K562 (cell line): ENCODE results near the gene CHSY3. TPM values are rescaled to one million over a fixed set of nuclear protein-coding genes. Genes with fewer than 3 reads are reported as not detected.

ENCODE experiments used
- ATAC-seq: fragments of 200-7000 bp; cut with Tn5 transposase; 3 replicates; pipeline ENCODE4 v1.9.1; 2020; ENCODE audit warnings: moderate library complexity
- BruUV-seq: library from RNA; stranded (reverse); fragments of 400-500 nt; replicated peaks from 2 replicates; lab custom pipeline; 2021; lab: Mats Ljungman, UMichigan
- CTCF ChIA-PET: fragments of 300-600 bp; formaldehyde crosslinking; extraction: SDS; loops from one replicate; lab custom pipeline; 2021; ENCODE audit warnings: low intra/inter-chr PET ratio; lab: Yijun Ruan, JAX
- POLR2A ChIA-PET: fragments of 300-600, 350-650 bp; sonication (Branson Sonifier 250); formaldehyde crosslinking; extraction: SDS; loops from one replicate; lab custom pipeline; 2021; ENCODE audit warnings: antibody characterized with exemption, inconsistent platforms; lab: Yijun Ruan, JAX
- DNase-seq, 4 experiments: peaks; one replicate each; pipeline versions ENCODE4 v3.0.0 to v3.0.0-alpha.2; 2011 to 2018; ENCODE audit warnings: low spot score in 3 of 4, mixed read lengths in 3 of 4; ENCODE audit errors: extremely low read depth in 1 of 4
- FAIRE-seq: peaks from 2 replicates; lab custom pipeline; 2011; peaks lifted over from hg19 to GRCh38; lab: Jason Lieb, UNC
- H2AFZ ChIP-seq: 2 replicates; pipeline ENCODE4 v1.6.0; 2011; ENCODE audit warnings: low read depth, low read length, control low read depth, inconsistent platforms
- H3K27ac ChIP-seq: fragments of 200-600 bp; 3 replicates; pipeline ENCODE4 v1.8.0; 2011; ENCODE audit warnings: low read depth, mild to moderate bottlenecking, control low read depth, inconsistent platforms, low read length, moderate library complexity, mixed read lengths; ENCODE audit errors: extremely low read depth
- H3K27me3 ChIP-seq, 2 experiments: fragments of 300-600 bp in 1 of 2; 2 replicates in 1 of 2; 3 replicates in 1 of 2; pipeline versions ENCODE4 v1.6.0 to v1.8.0; 2011; ENCODE audit warnings: inconsistent platforms in 2 of 2, low read length in 2 of 2, mild to moderate bottlenecking in 1 of 2, mixed read lengths in 1 of 2, moderate library complexity in 1 of 2; ENCODE audit not compliant: control insufficient read depth in 2 of 2, insufficient read depth in 2 of 2
- H3K36me3 ChIP-seq: fragments of 300-600 bp; 3 replicates; pipeline ENCODE4 v1.8.0; 2011; ENCODE audit warnings: mild to moderate bottlenecking, low read length, inconsistent platforms; ENCODE audit not compliant: control insufficient read depth, insufficient read depth
- H3K4me1 ChIP-seq, 2 experiments: fragments of 200-600 bp in 1 of 2; replicated peaks in 1 of 2; 2 replicates in 1 of 2; 3 replicates in 1 of 2; pipeline versions ENCODE4 v1.5.1 to v1.8.0; 2011; ENCODE audit warnings: inconsistent platforms in 2 of 2, low read length in 2 of 2, mild to moderate bottlenecking in 1 of 2, mixed read lengths in 1 of 2, moderate library complexity in 1 of 2; ENCODE audit not compliant: control insufficient read depth in 2 of 2, insufficient read depth in 2 of 2
- H3K4me2 ChIP-seq: 2 replicates; pipeline ENCODE4 v1.6.1; 2011; ENCODE audit warnings: low read length, control low read depth, inconsistent platforms, mixed read lengths; ENCODE audit not compliant: insufficient read depth
- H3K4me3 ChIP-seq: fragments of 200-600 bp; sonication (generic), shearing (Covaris generic); 2 replicates; pipeline ENCODE4 v1.5.1; 2016; ENCODE audit warnings: control low read depth, inconsistent platforms
- H3K79me2 ChIP-seq: fragments of 200-600 bp; 3 replicates; pipeline ENCODE4 v1.8.0; 2011; ENCODE audit warnings: low read length, inconsistent platforms; ENCODE audit not compliant: control insufficient read depth, insufficient read depth
- H3K9ac ChIP-seq, 2 experiments: 2 replicates each; pipeline versions ENCODE4 v1.6.0 to v1.6.1; 2011; ENCODE audit warnings: low read depth in 2 of 2, low read length in 2 of 2, control low read depth in 1 of 2, inconsistent platforms in 1 of 2, mild to moderate bottlenecking in 1 of 2, mixed read lengths in 1 of 2; ENCODE audit not compliant: insufficient read depth in 1 of 2
- H3K9me1 ChIP-seq: one replicate; pipeline ENCODE4 v1.6.0; 2011; ENCODE audit warnings: inconsistent platforms, mild to moderate bottlenecking, low read length, moderate library complexity; ENCODE audit not compliant: control insufficient read depth, insufficient read depth
- H3K9me3 ChIP-seq: replicated peaks from 2 replicates; pipeline ENCODE4 v1.5.1; 2011; ENCODE audit warnings: low read depth, low read length, inconsistent platforms; ENCODE audit not compliant: control insufficient read depth, insufficient read depth
- H4K20me1 ChIP-seq: replicated peaks from 2 replicates; pipeline ENCODE4 v1.6.1; 2011; ENCODE audit warnings: low read length, inconsistent platforms, mixed read lengths; ENCODE audit not compliant: control insufficient read depth, insufficient read depth
- C11orf30 ChIP-seq: fragments of 450-650 bp; IDR thresholded peaks from 2 replicates; pipeline ENCODE4 v1.6.1; 2016; ENCODE audit warnings: low read depth, mild to moderate bottlenecking
- EP300 ChIP-seq: IDR thresholded peaks from 2 replicates; pipeline ENCODE4 v1.6.1; 2012; ENCODE audit warnings: low read length, improper control_type of control experiment
- ETS2 ChIP-seq: IDR thresholded peaks from 2 replicates; pipeline ENCODE4 v1.6.1; 2016; ENCODE audit warnings: borderline replicate concordance, missing genetic modification characterization, mild to moderate bottlenecking, moderate library complexity, missing compliant biosample characterization; ENCODE audit not compliant: poor library complexity, severe bottlenecking
- ETV6 ChIP-seq, 3 experiments: fragments of 150-350 bp in 1 of 3; sonication (generic) in 1 of 3; formaldehyde crosslinking in 1 of 3; IDR thresholded peaks; 2 replicates each; pipeline versions ENCODE4 v1.6.1 to v1.8.0; 2014 to 2022; ENCODE audit warnings: borderline replicate concordance in 2 of 3, low read depth in 2 of 3, antibody characterized with exemption in 1 of 3, low read length in 1 of 3, mild to moderate bottlenecking in 1 of 3, missing genetic modification reagents in 1 of 3
- FOSL1 ChIP-seq: fragments of 200-800 bp; sonication (Bioruptor generic); conservative IDR thresholded peaks from 2 replicates; pipeline ENCODE4 v1.6.1; 2016; ENCODE audit warnings: missing genetic modification characterization, missing compliant biosample characterization
- GMEB1 ChIP-seq: fragments of 250-450 bp; sonication (Bioruptor Pico); IDR thresholded peaks from 2 replicates; pipeline ENCODE4 v1.4.0; 2020; ENCODE audit warnings: mild to moderate bottlenecking
- MAFF ChIP-seq: IDR thresholded peaks from 2 replicates; pipeline ENCODE4 v1.6.1; 2012; ENCODE audit warnings: low read length, improper control_type of control experiment
- PML ChIP-seq: IDR thresholded peaks from 2 replicates; pipeline ENCODE4 v1.6.1; 2012; ENCODE audit warnings: low read length, inconsistent platforms
- PTBP1 ChIP-seq: fragments of 200-400 bp; formaldehyde crosslinking; IDR thresholded peaks from 2 replicates; pipeline ENCODE4 v1.6.1; 2017; ENCODE audit warnings: low read depth, low read length
- ZNF133 ChIP-seq: fragments of 250-450 bp; sonication (Bioruptor Pico); IDR thresholded peaks from 2 replicates; pipeline ENCODE4 v1.4.0; 2020; ENCODE audit warnings: mild to moderate bottlenecking
- ZNF436 ChIP-seq: fragments of 250-450, 450-650 bp; sonication (Bioruptor Pico); formaldehyde crosslinking; IDR thresholded peaks from 2 replicates; pipeline ENCODE4 v1.7.0; 2020; ENCODE audit warnings: mild to moderate bottlenecking
- WGBS: fragments of 100-300 bp; shearing (Covaris generic); methylation state at CpG from one replicate; pipeline ENCODE4 v1.1.6; 2016; ENCODE audit warnings: low coverage, mixed read lengths; ENCODE audit not compliant: insufficient coverage; ENCODE audit errors: missing lambda C conversion rate; 5-methylcytosine and 5-hydroxymethylcytosine counted together
- in situ Hi-C: fragments of 300-500 bp; cut with MboI; formaldehyde crosslinking; loops from 4 replicates; pipeline ENCODE4 v1.15.0; 2018; ENCODE audit warnings: inconsistent platforms, mixed read lengths
- intact Hi-C: fragments of 100-400 bp; cut with micrococcal nuclease; formaldehyde crosslinking; loops from 2 replicates; pipeline ENCODE4 v1.14.2; 2022
- polyA plus RNA-seq, 8 experiments: library from polyadenylated mRNA; depleted of rRNA in 4 of 8; stranded (reverse) in 5 of 8; unstranded in 3 of 8; fragments of >200 nt; fragmentation: Nextera tagmentation in 2 of 8; fragmentation: Illumina TruSeq in 1 of 8; extraction: Ambion mirVana in 2 of 8; extraction: Trizol in 1 of 8; gene quantifications; 2 replicates each; pipeline versions ENCODE4 v1.2.1 to v1.2.3, GENCODE V29; 2011 to 2014; ENCODE audit warnings: inconsistent platforms in 1 of 8, missing spikeins in 1 of 8
- total RNA-seq, 7 experiments: library from RNA; depleted of rRNA in 6 of 7; stranded (reverse); fragments of >200 nt in 6 of 7; fragmentation: Illumina TruSeq in 2 of 7; extraction: Trizol in 2 of 7; gene quantifications; 2 replicates each; pipeline versions ENCODE4 v1.2.1 to v1.2.3, GENCODE V29; 2011 to 2021; ENCODE audit warnings: low replicate concordance in 1 of 7
- TF ChIP-seq, protein P1 (sequence below), 3 experiments: fragments of 200-800 bp in 1 of 3; fragments of 250-450 bp in 1 of 3; fragments of 450-650 bp in 1 of 3; sonication (Bioruptor Pico) in 1 of 3; sonication (Bioruptor generic) in 1 of 3; formaldehyde crosslinking in 1 of 3; IDR thresholded peaks; 2 replicates each; pipeline versions ENCODE4 v1.6.1 to v1.8.0; 2016 to 2022; ENCODE audit warnings: mild to moderate bottlenecking in 2 of 3, missing genetic modification characterization in 2 of 3, missing compliant biosample characterization in 1 of 3, moderate library complexity in 1 of 3
- TF ChIP-seq, protein P2 (sequence below): sonication (generic); formaldehyde crosslinking; IDR thresholded peaks from 2 replicates; pipeline ENCODE4 v1.8.0; 2022; ENCODE audit warnings: missing genetic modification reagents, mild to moderate bottlenecking, borderline replicate concordance

Gene CHSY3
- total and polyA plus RNA-seq, 9 of the 15 experiments (the other 6 are each of a cell fraction or from before 2014, with no cell fraction given) = 0.04 TPM; not detected in 8

- TF ChIP-seq, protein P1, sequence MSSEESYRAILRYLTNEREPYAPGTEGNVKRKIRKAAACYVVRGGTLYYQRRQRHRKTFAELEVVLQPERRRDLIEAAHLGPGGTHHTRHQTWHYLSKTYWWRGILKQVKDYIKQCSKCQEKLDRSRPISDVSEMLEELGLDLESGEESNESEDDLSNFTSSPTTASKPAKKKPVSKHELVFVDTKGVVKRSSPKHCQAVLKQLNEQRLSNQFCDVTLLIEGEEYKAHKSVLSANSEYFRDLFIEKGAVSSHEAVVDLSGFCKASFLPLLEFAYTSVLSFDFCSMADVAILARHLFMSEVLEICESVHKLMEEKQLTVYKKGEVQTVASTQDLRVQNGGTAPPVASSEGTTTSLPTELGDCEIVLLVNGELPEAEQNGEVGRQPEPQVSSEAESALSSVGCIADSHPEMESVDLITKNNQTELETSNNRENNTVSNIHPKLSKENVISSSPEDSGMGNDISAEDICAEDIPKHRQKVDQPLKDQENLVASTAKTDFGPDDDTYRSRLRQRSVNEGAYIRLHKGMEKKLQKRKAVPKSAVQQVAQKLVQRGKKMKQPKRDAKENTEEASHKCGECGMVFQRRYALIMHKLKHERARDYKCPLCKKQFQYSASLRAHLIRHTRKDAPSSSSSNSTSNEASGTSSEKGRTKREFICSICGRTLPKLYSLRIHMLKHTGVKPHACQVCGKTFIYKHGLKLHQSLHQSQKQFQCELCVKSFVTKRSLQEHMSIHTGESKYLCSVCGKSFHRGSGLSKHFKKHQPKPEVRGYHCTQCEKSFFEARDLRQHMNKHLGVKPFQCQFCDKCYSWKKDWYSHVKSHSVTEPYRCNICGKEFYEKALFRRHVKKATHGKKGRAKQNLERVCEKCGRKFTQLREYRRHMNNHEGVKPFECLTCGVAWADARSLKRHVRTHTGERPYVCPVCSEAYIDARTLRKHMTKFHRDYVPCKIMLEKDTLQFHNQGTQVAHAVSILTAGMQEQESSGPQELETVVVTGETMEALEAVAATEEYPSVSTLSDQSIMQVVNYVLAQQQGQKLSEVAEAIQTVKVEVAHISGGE (CRISPR knock-in tag; IDR thresholded peaks at IDR 0.05) = no peak
- no peak for TF ChIP-seq ETS2 (tag)
Measured at GRCh38 chr5:130065617-130066016, 161.4 kb downstream of the CHSY3 start (continued).

- in situ Hi-C loops = no loop called here
- CTCF ChIA-PET = no interaction called here
- TF ChIP-seq EP300 (no peak), ETV6 (IDR thresholded peaks at IDR 0.05; ENCODE audit: borderline replicate concordance in 1 of 2, low read depth in 2 of 2, low read length in 1 of 2) (no peak), ETV6 (CRISPR knock-in tag; IDR thresholded peaks at IDR 0.05; ENCODE audit: borderline replicate concordance) (no peak), FOSL1 (tag) (no peak), PML (no peak), ZNF436 (CRISPR knock-in tag) (no peak), GMEB1 (no peak), MAFF (no peak), C11orf30 (no peak), ZNF133 (CRISPR knock-in tag) (no peak), PTBP1 (no peak)
- TF ChIP-seq, protein P2, sequence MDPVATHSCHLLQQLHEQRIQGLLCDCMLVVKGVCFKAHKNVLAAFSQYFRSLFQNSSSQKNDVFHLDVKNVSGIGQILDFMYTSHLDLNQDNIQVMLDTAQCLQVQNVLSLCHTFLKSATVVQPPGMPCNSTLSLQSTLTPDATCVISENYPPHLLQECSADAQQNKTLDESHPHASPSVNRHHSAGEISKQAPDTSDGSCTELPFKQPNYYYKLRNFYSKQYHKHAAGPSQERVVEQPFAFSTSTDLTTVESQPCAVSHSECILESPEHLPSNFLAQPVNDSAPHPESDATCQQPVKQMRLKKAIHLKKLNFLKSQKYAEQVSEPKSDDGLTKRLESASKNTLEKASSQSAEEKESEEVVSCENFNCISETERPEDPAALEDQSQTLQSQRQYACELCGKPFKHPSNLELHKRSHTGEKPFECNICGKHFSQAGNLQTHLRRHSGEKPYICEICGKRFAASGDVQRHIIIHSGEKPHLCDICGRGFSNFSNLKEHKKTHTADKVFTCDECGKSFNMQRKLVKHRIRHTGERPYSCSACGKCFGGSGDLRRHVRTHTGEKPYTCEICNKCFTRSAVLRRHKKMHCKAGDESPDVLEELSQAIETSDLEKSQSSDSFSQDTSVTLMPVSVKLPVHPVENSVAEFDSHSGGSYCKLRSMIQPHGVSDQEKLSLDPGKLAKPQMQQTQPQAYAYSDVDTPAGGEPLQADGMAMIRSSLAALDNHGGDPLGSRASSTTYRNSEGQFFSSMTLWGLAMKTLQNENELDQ (CRISPR knock-in tag) = no peak
Measured at GRCh38 chr5:130066644-130067043, 162.4 kb downstream of the CHSY3 start.

More at GRCh38 chr5:130066644-130067043, 162.4 kb downstream of the CHSY3 start:
- H3K9me3 ChIP-seq = no peaks in the 10 kb centered on the region; the same call in 1 of the 2 replicates
- H2AFZ ChIP-seq = no peak overlapping the region
- no peaks in the 10 kb centered on the region for H3K27me3 ChIP-seq
- no peak overlapping the region for H3K4me2 ChIP-seq
- H3K79me2 ChIP-seq = no peaks in the 10 kb centered on the region
- no peaks in the 10 kb centered on the region for H3K4me1 ChIP-seq
- no peaks in the 10 kb centered on the region for H3K36me3 ChIP-seq
- intact Hi-C loops = no loop called here
- FAIRE-seq (no peak), ATAC-seq (no peak), DNase-seq (no peak)
- POLR2A ChIA-PET = interaction anchor here (0.6 kb wide), 1 partner anchor 70 kb away, joined by 3 read pairs; no protein-coding TSS in a partner anchor
- H3K9me1 ChIP-seq = no peaks in the 10 kb centered on the region
- BruUV-seq = no TSS peak
- 0% methylated on average over 3 of the region's 3 CpGs for WGBS
- H3K4me3 ChIP-seq = no peak overlapping the region
- H4K20me1 ChIP-seq = no peaks in the 10 kb centered on the region
- no peak overlapping the region for H3K9ac ChIP-seq
- no peak overlapping the region for H3K27ac ChIP-seq
